Fibroblast of the aortic adventitia (primary cell): ENCODE measurements around the gene ZNF331. TPM values are rescaled to one million over a fixed set of nuclear protein-coding genes. Genes with fewer than 3 reads are reported as not detected.
A peak's percentile ranks its signal among the peaks of the same experiment; 100 is the strongest.

Source experiments
- DNase-seq: peaks from one replicate; pipeline ENCODE4 v3.0.0-alpha.2; 2010; ENCODE audit warnings: low read depth
- H3K4me3 ChIP-seq: 2 replicates; pipeline ENCODE4 v1.5.1; 2011; ENCODE audit warnings: low read depth, mild to moderate bottlenecking, control low read depth, low read length, moderate library complexity
- total RNA-seq: library from RNA; depleted of rRNA; stranded (reverse); fragments of >200 nt; gene quantifications from 2 replicates; pipeline ENCODE4 v1.2.3, GENCODE V29; 2012; ENCODE audit warnings: low replicate concordance
- TF ChIP-seq, protein P1 (sequence below): IDR thresholded peaks from 2 replicates; pipeline ENCODE4 v1.5.1; 2011; ENCODE audit warnings: mild to moderate bottlenecking, low read length, control low read depth, inconsistent platforms; ENCODE audit not compliant: insufficient read depth

The ZNF331 gene
- total RNA-seq, 1 donor = 10.6 TPM

DNA sequence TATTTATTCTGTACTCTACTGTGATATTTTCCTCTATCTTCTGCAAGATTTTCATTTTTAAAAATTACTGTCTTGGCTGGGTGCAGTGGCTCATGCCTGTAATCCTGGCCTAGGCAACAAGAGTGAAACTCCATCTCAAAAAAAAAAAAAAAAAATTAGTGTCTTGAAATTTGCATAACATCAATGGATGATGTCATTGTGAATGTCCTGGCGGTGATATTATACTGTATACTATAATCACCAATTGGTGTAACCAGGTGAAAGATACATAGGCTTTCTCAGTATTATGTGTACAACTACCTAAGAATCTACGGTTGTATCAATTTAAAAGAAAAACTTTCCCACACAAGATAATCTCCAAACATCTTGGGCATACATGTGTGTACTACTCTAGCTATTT lies 15.2 kb downstream of the ZNF331 start:
- DNase-seq = no peak
- TF ChIP-seq, protein P1, sequence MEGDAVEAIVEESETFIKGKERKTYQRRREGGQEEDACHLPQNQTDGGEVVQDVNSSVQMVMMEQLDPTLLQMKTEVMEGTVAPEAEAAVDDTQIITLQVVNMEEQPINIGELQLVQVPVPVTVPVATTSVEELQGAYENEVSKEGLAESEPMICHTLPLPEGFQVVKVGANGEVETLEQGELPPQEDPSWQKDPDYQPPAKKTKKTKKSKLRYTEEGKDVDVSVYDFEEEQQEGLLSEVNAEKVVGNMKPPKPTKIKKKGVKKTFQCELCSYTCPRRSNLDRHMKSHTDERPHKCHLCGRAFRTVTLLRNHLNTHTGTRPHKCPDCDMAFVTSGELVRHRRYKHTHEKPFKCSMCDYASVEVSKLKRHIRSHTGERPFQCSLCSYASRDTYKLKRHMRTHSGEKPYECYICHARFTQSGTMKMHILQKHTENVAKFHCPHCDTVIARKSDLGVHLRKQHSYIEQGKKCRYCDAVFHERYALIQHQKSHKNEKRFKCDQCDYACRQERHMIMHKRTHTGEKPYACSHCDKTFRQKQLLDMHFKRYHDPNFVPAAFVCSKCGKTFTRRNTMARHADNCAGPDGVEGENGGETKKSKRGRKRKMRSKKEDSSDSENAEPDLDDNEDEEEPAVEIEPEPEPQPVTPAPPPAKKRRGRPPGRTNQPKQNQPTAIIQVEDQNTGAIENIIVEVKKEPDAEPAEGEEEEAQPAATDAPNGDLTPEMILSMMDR = no peak
- no peak overlapping the region for H3K4me3 ChIP-seq

DNA sequence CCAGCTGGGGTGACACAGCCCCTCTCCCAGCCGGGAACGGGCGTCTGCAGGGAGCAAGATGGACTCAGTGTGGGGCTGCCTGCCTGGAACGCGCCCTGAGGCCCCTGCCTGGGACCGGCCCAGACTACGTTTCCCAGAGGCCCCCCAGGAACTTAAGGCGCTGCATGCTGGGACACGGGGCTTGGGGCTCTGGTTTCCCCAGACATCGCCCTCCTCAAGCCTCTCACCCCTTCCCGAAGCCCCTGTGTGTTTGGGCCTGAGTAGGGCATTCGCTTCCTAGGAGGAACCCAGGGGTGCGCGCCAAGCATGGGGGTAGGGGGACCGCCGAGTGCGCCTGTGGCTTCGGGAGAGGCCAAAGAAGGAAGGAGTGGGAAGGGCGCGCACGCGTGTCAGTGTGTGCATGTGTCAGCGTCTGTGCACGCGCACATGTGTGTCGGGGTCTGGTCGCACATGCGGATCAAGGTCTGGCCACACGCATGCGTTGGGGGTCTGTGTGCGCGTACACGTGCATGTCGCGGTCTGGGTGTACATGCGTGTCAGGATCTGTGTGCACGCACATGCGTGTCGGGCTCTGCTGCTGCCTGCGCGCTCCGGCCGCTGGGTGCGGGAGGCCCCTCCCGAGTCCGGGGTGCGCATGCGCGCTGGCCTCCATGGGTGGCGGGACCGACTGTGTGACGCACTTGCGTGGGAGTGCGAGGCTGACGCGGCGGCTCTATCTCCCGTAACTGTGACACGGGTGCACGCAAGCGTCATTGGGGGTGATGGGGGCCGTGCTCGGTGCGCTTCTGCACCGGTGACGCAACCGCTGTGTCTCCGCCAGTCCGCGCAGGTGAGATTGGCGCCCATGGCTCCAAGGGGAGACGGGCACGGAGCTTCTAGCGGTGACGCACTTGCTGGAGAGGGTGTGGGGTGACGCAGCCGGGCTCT lies 16.2 kb downstream of the ZNF331 start:
- TF ChIP-seq, protein P1 = no peak
- H3K4me3 ChIP-seq = peak overlapping the region; percentile 75
- DNase-seq = peak; percentile 90

DNA sequence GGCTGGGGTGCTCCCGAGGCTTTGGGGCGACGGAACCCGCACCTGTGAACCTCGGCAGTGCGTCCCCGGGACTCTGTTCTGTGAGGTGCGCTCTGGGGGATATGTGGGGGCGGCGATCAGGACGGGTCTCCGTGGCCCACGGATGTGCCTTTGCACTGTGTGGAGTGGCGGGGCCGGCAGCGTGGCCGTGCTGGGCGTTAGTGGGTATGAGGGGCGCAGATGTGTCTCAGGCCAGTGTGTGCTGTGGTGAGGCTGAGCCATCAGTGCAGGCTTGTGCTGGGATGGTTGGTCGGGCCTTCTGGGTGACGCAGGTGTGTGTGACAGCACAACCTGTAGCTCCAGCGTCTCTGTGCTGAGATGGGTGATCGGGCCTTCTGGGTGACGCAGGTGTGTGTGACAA lies 16.9 kb downstream of the ZNF331 start:
- no peak for DNase-seq
- TF ChIP-seq, protein P1 = no peak
- peak overlapping the region; percentile 75 for H3K4me3 ChIP-seq

DNA sequence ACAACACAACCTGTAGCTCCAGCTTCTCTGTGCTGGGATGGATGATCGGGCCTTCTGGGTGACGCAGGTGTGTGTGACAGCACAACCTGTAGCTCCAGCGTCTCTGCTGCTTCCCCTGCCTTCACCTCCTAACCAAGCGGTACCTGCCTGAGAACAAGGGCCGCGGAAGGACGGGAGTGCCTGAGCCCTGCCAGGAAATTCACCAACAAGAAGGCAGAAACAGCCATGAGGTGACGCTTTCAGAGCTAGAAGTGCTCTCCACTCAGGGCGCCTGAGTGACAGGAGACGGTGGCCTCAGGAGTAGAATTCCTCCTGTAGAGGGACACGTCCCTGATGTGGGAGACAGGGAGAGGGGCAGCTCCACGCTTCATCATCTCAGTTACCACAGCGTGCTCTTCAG lies 17.4 kb downstream of the ZNF331 start:
- DNase-seq = no peak
- TF ChIP-seq, protein P1 = no peak
- H3K4me3 ChIP-seq = peak overlapping the region; percentile 75

DNA sequence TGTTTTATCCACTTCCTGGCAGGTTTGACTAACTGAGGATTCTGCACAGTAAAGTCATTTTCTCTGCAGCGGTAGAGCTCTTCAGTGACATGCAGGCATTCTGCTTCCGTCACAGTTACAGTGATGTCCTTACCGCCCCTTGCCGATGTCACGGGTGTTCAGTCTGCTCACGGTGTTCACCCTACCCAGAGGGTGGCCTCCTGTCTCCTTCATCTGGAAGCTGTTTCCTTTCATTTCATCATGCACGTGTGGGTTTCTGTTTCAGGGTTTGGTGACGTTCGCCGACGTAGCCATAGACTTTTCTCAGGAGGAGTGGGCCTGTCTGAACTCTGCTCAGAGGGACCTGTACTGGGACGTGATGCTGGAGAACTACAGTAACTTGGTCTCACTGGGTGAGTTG lies 33.4 kb downstream of the ZNF331 start:
- H3K4me3 ChIP-seq = no peak overlapping the region
- TF ChIP-seq, protein P1 = no peak

DNA sequence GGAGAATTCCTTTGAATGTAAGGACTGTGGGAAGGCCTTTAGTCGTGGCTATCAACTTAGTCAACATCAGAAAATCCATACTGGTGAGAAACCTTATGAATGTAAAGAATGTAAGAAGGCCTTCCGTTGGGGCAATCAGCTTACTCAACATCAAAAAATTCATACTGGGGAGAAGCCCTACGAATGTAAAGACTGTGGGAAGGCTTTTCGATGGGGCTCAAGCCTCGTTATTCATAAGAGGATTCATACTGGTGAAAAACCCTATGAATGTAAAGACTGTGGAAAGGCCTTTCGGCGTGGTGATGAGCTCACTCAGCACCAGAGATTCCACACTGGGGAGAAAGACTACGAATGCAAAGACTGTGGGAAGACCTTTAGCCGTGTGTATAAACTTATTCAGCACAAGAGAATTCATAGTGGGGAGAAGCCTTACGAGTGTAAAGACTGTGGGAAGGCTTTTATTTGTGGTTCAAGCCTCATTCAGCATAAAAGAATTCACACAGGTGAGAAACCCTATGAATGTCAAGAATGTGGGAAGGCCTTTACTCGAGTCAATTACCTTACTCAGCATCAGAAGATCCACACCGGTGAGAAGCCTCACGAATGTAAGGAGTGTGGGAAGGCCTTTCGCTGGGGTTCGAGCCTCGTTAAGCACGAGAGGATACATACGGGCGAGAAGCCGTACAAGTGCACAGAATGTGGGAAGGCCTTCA lies 39.2 kb downstream of the ZNF331 start:
- TF ChIP-seq, protein P1 = no peak
- H3K4me3 ChIP-seq = no peak overlapping the region
- no peak for DNase-seq

More for the DNA sequence above, 33.4 kb downstream of the ZNF331 start:
- DNase-seq = no peak
